SK-N-SH (cell line): Measurements from ENCODE around the gene HSFX2. TPM values are rescaled to one million over a fixed set of nuclear protein-coding genes. Genes with fewer than 3 reads are reported as not detected.
"Not testable (repeated sequence)": the region's sequence is repeated elsewhere in the genome, so short reads cannot be mapped to it uniquely, and the experiment has no call there.

ENCODE experiments used
- CTCF ChIA-PET: fragments of 300-600, 350-600 bp; formaldehyde crosslinking; extraction: SDS; loops from one replicate; lab custom pipeline; 2021; lab: Yijun Ruan, JAX
- POLR2A ChIA-PET: fragments of 350-600 bp; sonication (Branson Sonifier 250); formaldehyde crosslinking; extraction: SDS; loops from one replicate; lab custom pipeline; 2020; ENCODE audit warnings: antibody characterized with exemption, inconsistent platforms; lab: Yijun Ruan, JAX
- DNase-seq: peaks from one replicate; pipeline ENCODE4 v3.0.0; 2012
- H2AFZ ChIP-seq: fragments of 200-600 bp; sonication (generic); 2 replicates; pipeline ENCODE4 v1.8.1; 2016; ENCODE audit warnings: antibody characterized with exemption, mild to moderate bottlenecking, low read depth
- H3F3A ChIP-seq: fragments of 200-600 bp; sonication (generic); replicated peaks from 2 replicates; pipeline ENCODE3; 2016; ENCODE audit warnings: antibody characterized with exemption, mild to moderate bottlenecking; ENCODE audit not compliant: insufficient read depth
- H3K27ac ChIP-seq, 2 experiments: fragments of 200-500 bp in 1 of 2; fragments of 200-600 bp in 1 of 2; sonication (Bioruptor generic) in 1 of 2; sonication (generic), shearing (Covaris generic) in 1 of 2; 2 replicates each; pipeline versions ENCODE4 v1.5.1 to v1.6.1; 2014 to 2016; ENCODE audit warnings: low read depth in 2 of 2, inconsistent platforms in 1 of 2, low read length in 1 of 2, mild to moderate bottlenecking in 1 of 2, mixed read lengths in 1 of 2
- H3K27me3 ChIP-seq: fragments of 200-600 bp; sonication (generic), shearing (Covaris generic); 2 replicates; pipeline ENCODE4 v1.6.1; 2016; ENCODE audit warnings: mixed run types; ENCODE audit not compliant: insufficient read depth
- H3K36me3 ChIP-seq, 2 experiments: fragments of 200-500 bp in 1 of 2; fragments of 200-600 bp in 1 of 2; sonication (Bioruptor generic) in 1 of 2; sonication (generic) in 1 of 2; replicated peaks in 1 of 2; 2 replicates each; pipeline versions ENCODE3 to v1.5.1; 2014 to 2016; ENCODE audit warnings: low read length in 1 of 2, mild to moderate bottlenecking in 1 of 2; ENCODE audit not compliant: insufficient read depth in 2 of 2, control insufficient read depth in 1 of 2
- H3K4me1 ChIP-seq, 2 experiments: fragments of 200-500 bp in 1 of 2; fragments of 200-600 bp in 1 of 2; sonication (Bioruptor generic) in 1 of 2; sonication (generic), shearing (Covaris generic) in 1 of 2; 2 replicates each; pipeline versions ENCODE4 v1.5.1 to v1.6.1; 2014 to 2016; ENCODE audit warnings: low read depth in 1 of 2, low read length in 1 of 2, mixed run types in 1 of 2; ENCODE audit not compliant: insufficient read depth in 2 of 2, control insufficient read depth in 1 of 2
- H3K4me2 ChIP-seq: fragments of 200-600 bp; sonication (generic), shearing (Covaris generic); 2 replicates; pipeline ENCODE4 v1.6.1; 2017; ENCODE audit warnings: mixed run types
- H3K4me3 ChIP-seq, 2 experiments: fragments of 200-500 bp in 1 of 2; fragments of 200-600 bp in 1 of 2; sonication (Bioruptor generic) in 1 of 2; sonication (generic), shearing (Covaris generic) in 1 of 2; 2 replicates each; pipeline versions ENCODE4 v1.5.1 to v1.8.1; 2014 to 2016; ENCODE audit warnings: low read depth in 2 of 2, inconsistent platforms in 1 of 2, low read length in 1 of 2, mild to moderate bottlenecking in 1 of 2, mixed read lengths in 1 of 2, moderate library complexity in 1 of 2
- H3K79me2 ChIP-seq: fragments of 200-600 bp; sonication (generic); 2 replicates; pipeline ENCODE4 v1.8.1; 2017; ENCODE audit warnings: mild to moderate bottlenecking; ENCODE audit not compliant: insufficient read depth
- H3K9ac ChIP-seq: fragments of 200-600 bp; sonication (generic); 2 replicates; pipeline ENCODE4 v1.6.1; 2017; ENCODE audit warnings: mixed run types
- H3K9me2 ChIP-seq: fragments of 200-600 bp; sonication (generic); 2 replicates; pipeline ENCODE4 v1.6.1; 2017; ENCODE audit warnings: mixed run types
- H3K9me3 ChIP-seq: fragments of 200-600 bp; sonication (generic); 2 replicates; pipeline ENCODE4 v1.6.1; 2017; ENCODE audit warnings: mixed run types, mild to moderate bottlenecking, moderate library complexity
- H4K20me1 ChIP-seq: fragments of 200-600 bp; sonication (generic); 2 replicates; pipeline ENCODE4 v1.6.1; 2017; ENCODE audit warnings: mild to moderate bottlenecking, mixed run types; ENCODE audit not compliant: insufficient read depth
- WGBS: methylation state at CpG from one replicate; pipeline ENCODE4 v1.1.6; 2017; ENCODE audit warnings: low lambda C conversion rate; 5-methylcytosine and 5-hydroxymethylcytosine counted together
- polyA plus RNA-seq, 3 experiments: library from polyadenylated mRNA; depleted of rRNA; stranded (reverse); fragments of >200 nt; gene quantifications; 2 replicates each; pipeline ENCODE4 v1.2.3, GENCODE V29; 2012
- TF ChIP-seq, protein P1 (sequence below): fragments of 200-600 bp; sonication (generic); IDR thresholded peaks from 2 replicates; pipeline ENCODE4 v1.6.1; 2017; ENCODE audit warnings: antibody characterized with exemption, mild to moderate bottlenecking, moderate library complexity

HSFX2 gene
- polyA plus RNA-seq, 1 of the 3 experiments (the other 2 are of a cell fraction): 0.07 TPM

DNA sequence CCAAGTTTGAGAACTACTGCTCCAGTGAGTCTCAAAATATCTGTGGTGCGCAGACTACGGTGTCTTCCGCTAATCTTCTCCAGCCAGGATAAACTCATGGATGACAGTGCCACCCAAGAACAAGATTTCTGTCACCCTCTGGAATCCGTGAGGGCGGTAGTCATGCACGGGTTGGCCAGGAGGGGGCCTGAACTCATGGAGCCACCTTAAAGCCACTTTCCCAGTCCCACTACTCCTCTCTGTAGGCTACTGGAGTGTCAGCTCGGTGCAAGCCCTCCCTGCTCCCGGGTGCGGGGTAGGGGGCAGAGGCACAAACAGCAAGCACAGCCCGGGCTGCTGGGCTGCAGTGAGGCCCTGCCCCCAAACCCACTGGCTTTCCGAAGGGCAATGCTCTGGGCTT, 3.5 kb upstream of the HSFX2 start:
- H2AFZ ChIP-seq, H3K27me3 ChIP-seq, H3K79me2 ChIP-seq, POLR2A ChIA-PET, H3K4me1 ChIP-seq, H3K36me3 ChIP-seq, H4K20me1 ChIP-seq, H3K4me3 ChIP-seq, CTCF ChIA-PET, H3K27ac ChIP-seq, H3K9me3 ChIP-seq, DNase-seq, H3F3A ChIP-seq, H3K4me2 ChIP-seq, H3K9ac ChIP-seq, H3K9me2 ChIP-seq: not testable (repeated sequence)
- TF ChIP-seq, protein P1, sequence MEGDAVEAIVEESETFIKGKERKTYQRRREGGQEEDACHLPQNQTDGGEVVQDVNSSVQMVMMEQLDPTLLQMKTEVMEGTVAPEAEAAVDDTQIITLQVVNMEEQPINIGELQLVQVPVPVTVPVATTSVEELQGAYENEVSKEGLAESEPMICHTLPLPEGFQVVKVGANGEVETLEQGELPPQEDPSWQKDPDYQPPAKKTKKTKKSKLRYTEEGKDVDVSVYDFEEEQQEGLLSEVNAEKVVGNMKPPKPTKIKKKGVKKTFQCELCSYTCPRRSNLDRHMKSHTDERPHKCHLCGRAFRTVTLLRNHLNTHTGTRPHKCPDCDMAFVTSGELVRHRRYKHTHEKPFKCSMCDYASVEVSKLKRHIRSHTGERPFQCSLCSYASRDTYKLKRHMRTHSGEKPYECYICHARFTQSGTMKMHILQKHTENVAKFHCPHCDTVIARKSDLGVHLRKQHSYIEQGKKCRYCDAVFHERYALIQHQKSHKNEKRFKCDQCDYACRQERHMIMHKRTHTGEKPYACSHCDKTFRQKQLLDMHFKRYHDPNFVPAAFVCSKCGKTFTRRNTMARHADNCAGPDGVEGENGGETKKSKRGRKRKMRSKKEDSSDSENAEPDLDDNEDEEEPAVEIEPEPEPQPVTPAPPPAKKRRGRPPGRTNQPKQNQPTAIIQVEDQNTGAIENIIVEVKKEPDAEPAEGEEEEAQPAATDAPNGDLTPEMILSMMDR: peak; percentile 35
- 0% methylated on average over 3 of the region's 11 CpGs for WGBS

DNA sequence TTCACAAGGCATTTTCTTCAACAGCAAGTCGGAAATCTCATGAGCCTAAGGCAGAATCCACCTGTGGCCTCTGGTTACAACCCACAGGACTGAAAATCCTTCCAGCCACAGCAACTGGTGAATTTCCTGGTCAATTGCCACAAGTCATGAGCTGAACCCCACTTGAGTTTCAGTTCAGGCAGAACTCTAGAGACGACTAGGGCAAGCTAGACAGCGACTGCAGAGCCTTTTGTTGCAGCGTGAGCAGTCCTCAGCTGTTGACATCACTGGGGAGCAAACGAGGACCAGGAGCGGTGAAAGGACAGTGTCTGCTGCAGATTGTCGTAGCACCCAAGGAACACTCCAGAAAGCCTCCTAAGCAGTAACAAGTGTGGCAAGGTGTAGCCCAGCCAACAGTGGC, 829 bp upstream of the HSFX2 start:
- H3F3A ChIP-seq, H3K9ac ChIP-seq, H3K4me2 ChIP-seq, H4K20me1 ChIP-seq, H3K4me3 ChIP-seq, H3K27ac ChIP-seq, H3K4me1 ChIP-seq, H3K9me2 ChIP-seq, H2AFZ ChIP-seq, CTCF ChIA-PET, H3K27me3 ChIP-seq, H3K9me3 ChIP-seq, DNase-seq, POLR2A ChIA-PET, H3K36me3 ChIP-seq, H3K79me2 ChIP-seq: not testable (repeated sequence)
- no CpG with 5 or more reads among the region's 7 CpGs for WGBS

DNA sequence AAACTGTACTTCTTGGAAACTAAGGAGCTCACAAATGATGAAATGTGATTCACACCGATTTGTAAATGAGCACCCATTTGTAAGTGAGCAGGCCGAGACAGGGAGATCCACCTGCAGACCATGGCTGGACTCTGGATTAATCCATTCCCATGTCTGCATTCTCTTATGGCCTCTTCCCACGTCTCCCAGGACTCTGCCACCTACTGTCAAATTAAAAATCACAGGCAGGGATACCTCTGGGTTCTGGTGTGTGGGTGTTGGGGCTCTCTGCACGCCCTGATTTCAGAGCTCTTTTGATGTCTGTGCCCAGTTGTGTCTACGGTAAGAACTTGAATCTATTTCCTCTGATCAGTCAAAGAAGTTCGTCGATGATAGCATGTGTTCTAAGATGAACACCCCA, 4.1 kb downstream of the HSFX2 start:
- H4K20me1 ChIP-seq, H3K9me2 ChIP-seq, H2AFZ ChIP-seq, H3K4me1 ChIP-seq, H3K4me3 ChIP-seq, DNase-seq, H3K9ac ChIP-seq, H3K4me2 ChIP-seq, H3K9me3 ChIP-seq, CTCF ChIA-PET, H3F3A ChIP-seq, H3K36me3 ChIP-seq, H3K27me3 ChIP-seq, POLR2A ChIA-PET, H3K27ac ChIP-seq, H3K79me2 ChIP-seq: not testable (repeated sequence)
- WGBS: no CpG with 5 or more reads among the region's 7 CpGs

DNA sequence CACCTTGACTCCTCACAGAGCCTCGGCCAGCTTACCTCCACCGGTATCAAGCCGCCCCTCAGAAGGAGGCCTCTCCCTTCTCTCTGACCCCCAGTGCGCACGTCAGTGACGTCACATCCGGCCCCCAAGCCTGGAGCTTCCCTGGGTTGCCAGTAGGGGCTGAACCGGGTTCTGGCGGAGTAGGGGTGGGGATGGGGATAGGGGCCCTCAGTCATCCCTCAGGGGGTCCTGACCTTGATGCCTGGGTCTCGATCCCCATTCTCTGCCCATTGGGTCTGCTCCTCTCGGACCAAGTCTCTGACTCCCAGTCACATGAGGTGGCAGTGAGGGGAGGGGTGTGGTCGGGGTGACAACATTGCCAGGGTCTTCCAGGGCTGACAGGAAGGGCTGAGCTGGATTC, 7.8 kb downstream of the HSFX2 start, which contains the start of gene MAGEA9B:
TSS of gene MAGEA9B (minus strand) at position 101 of the 400 bp plus-strand sequence. CDS start 4,280 bp downstream, outside the sequence.
- H3K9me2 ChIP-seq, H3K9me3 ChIP-seq, H3K27me3 ChIP-seq, H3K4me3 ChIP-seq, H2AFZ ChIP-seq, H3K4me1 ChIP-seq, H3F3A ChIP-seq, H3K27ac ChIP-seq, POLR2A ChIA-PET, H3K36me3 ChIP-seq, H3K79me2 ChIP-seq, H3K9ac ChIP-seq, H3K4me2 ChIP-seq, CTCF ChIA-PET, DNase-seq, H4K20me1 ChIP-seq: not testable (repeated sequence)
- WGBS: no CpG with 5 or more reads among the region's 12 CpGs

DNA sequence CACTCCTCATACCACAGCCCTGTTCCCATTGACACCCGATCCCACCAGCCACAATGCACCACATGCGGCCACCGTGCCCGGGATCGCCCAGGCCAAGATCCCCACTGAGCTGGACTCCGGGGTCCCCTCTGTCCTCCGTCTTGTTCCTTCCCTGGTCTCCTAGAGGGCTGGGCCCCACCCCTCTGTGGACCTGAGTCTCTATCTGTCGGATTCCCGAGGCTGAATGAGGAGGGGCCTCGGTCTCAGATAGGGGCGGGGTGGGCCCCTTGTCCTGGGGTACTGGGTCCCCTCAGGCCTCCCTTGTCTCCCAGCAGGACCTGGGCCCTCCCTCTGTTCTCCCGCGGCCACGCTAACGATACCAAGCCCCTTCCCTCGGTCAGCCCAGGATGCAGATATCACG, 9.5 kb downstream of the HSFX2 start:
- H3K27ac ChIP-seq, H3K4me3 ChIP-seq, H3K79me2 ChIP-seq, CTCF ChIA-PET, DNase-seq, H3K36me3 ChIP-seq, H3K27me3 ChIP-seq, H3K4me2 ChIP-seq, POLR2A ChIA-PET, H3K9me3 ChIP-seq, H3K4me1 ChIP-seq, H3F3A ChIP-seq, H3K9me2 ChIP-seq, H3K9ac ChIP-seq, H2AFZ ChIP-seq, H4K20me1 ChIP-seq: not testable (repeated sequence)
- 31% methylated on average over 3 of the region's 17 CpGs for WGBS

DNA sequence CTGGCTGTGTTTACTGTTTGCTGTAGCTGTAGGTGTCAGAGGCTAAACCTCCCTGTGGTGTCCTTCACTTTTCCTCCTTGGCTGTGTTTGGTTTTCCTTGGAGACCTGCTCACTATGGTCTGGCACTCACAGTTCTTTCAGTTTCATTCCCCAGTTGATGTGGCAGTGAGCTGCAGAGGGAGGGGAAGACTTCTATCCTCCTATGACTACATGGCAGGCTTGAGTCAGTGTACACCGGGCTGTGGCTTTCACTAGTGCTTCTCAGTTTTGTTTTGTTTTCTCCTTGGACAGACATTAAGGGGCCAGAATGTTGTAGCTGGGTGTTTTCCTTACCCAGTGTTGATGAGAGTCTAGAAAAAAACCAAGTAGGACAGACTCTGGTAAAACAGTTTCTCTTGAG, 21.7 kb downstream of the HSFX2 start:
- H3K9me3 ChIP-seq, H3K36me3 ChIP-seq, H3K4me2 ChIP-seq, CTCF ChIA-PET, H3F3A ChIP-seq, POLR2A ChIA-PET, H3K9ac ChIP-seq, H3K27me3 ChIP-seq, H3K79me2 ChIP-seq, H3K27ac ChIP-seq, H2AFZ ChIP-seq, H3K4me1 ChIP-seq, DNase-seq, H3K4me3 ChIP-seq, H3K9me2 ChIP-seq, H4K20me1 ChIP-seq: not testable (repeated sequence)
- WGBS: no CpG with 5 or more reads among the region's 1 CpG
